CD8-positive, alpha-beta memory T cell (primary cell): Measurements from ENCODE around the gene IL23R. TPM values are rescaled to one million over a fixed set of nuclear protein-coding genes. Genes with fewer than 3 reads are reported as not detected.
A peak's percentile ranks its signal among the peaks of the same experiment; 100 is the strongest.

Experiments
- CTCF ChIA-PET: fragments of 350-600 bp; sonication (Branson Sonifier 250); formaldehyde crosslinking; loops from one replicate; lab custom pipeline; 2021; ENCODE audit warnings: antibody characterized with exemption; lab: Charles Lee
- POLR2A ChIA-PET: fragments of 350-600 bp; sonication (Branson Sonifier 250); formaldehyde crosslinking; loops from one replicate; lab custom pipeline; 2021; ENCODE audit warnings: antibody characterized with exemption; lab: Charles Lee
- DNase-seq, 5 donors: peaks; one replicate each; pipeline versions ENCODE4 v3.0.0 to v3.0.0-alpha.2; 2020 to 2022; ENCODE audit warnings: mixed read lengths in 1 of 5
- H3K27ac ChIP-seq: one replicate; pipeline ENCODE4 v1.7.0; 2013; ENCODE audit warnings: low read depth, mild to moderate bottlenecking, low read length, moderate library complexity
- H3K27me3 ChIP-seq: 2 replicates; pipeline ENCODE4 v1.7.0; 2013; ENCODE audit warnings: low read length, mild to moderate bottlenecking; ENCODE audit not compliant: insufficient read depth, poor library complexity, severe bottlenecking
- H3K36me3 ChIP-seq: 2 replicates; pipeline ENCODE4 v1.7.0; 2013; ENCODE audit warnings: mild to moderate bottlenecking, low read length, moderate library complexity; ENCODE audit not compliant: insufficient read depth
- H3K4me1 ChIP-seq: 2 replicates; pipeline ENCODE4 v1.7.0; 2013; ENCODE audit warnings: mild to moderate bottlenecking, low read length, moderate library complexity; ENCODE audit not compliant: insufficient read depth
- H3K4me3 ChIP-seq: 2 replicates; pipeline ENCODE4 v1.7.0; 2013; ENCODE audit warnings: mild to moderate bottlenecking, low read length
- H3K9me3 ChIP-seq: 2 replicates; pipeline ENCODE4 v1.7.0; 2013; ENCODE audit warnings: mild to moderate bottlenecking, low read length
- H3K27ac Mint-ChIP-seq, 8 donors: one replicate each; pipeline ENCODE4 v1.8.0; 2020 to 2021; ENCODE audit warnings: mixed read lengths in 8 of 8, mild to moderate bottlenecking in 6 of 8, inconsistent platforms in 3 of 8, moderate library complexity in 3 of 8
- H3K27me3 Mint-ChIP-seq, 2 donors: one replicate each; pipeline ENCODE4 v1.8.0; 2020 to 2021; ENCODE audit warnings: mixed read lengths in 2 of 2, mild to moderate bottlenecking in 1 of 2, moderate library complexity in 1 of 2
- H3K36me3 Mint-ChIP-seq, 3 donors: one replicate each; pipeline ENCODE4 v1.8.0; 2020 to 2021; ENCODE audit warnings: mixed read lengths in 3 of 3, inconsistent platforms in 1 of 3, mild to moderate bottlenecking in 1 of 3
- H3K4me1 Mint-ChIP-seq, 3 donors: one replicate each; pipeline ENCODE4 v1.8.0; 2020 to 2021; ENCODE audit warnings: mixed read lengths in 3 of 3, inconsistent platforms in 1 of 3, mild to moderate bottlenecking in 1 of 3
- H3K4me3 Mint-ChIP-seq, 7 donors: one replicate each; pipeline ENCODE4 v1.8.0; 2020 to 2021; ENCODE audit warnings: mixed read lengths in 7 of 7, mild to moderate bottlenecking in 6 of 7, moderate library complexity in 4 of 7, inconsistent platforms in 2 of 7
- H3K9me3 Mint-ChIP-seq, 5 donors: one replicate each; pipeline ENCODE4 v1.8.0; 2020 to 2022; ENCODE audit warnings: mixed read lengths in 5 of 5, mild to moderate bottlenecking in 3 of 5, moderate library complexity in 2 of 5, inconsistent platforms in 1 of 5
- polyA plus RNA-seq: library from polyadenylated mRNA; unstranded; fragments of 300-500 nt; fragmentation: Illumina TruSeq; gene quantifications from one replicate; pipeline ENCODE4 v1.2.3, GENCODE V29; 2021
- total RNA-seq, 2 experiments: library from RNA; stranded (reverse); gene quantifications; one replicate each; pipeline ENCODE4 v1.2.3, GENCODE V29; 2021

The IL23R gene, protein sequence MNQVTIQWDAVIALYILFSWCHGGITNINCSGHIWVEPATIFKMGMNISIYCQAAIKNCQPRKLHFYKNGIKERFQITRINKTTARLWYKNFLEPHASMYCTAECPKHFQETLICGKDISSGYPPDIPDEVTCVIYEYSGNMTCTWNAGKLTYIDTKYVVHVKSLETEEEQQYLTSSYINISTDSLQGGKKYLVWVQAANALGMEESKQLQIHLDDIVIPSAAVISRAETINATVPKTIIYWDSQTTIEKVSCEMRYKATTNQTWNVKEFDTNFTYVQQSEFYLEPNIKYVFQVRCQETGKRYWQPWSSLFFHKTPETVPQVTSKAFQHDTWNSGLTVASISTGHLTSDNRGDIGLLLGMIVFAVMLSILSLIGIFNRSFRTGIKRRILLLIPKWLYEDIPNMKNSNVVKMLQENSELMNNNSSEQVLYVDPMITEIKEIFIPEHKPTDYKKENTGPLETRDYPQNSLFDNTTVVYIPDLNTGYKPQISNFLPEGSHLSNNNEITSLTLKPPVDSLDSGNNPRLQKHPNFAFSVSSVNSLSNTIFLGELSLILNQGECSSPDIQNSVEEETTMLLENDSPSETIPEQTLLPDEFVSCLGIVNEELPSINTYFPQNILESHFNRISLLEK
- total RNA-seq (1 to 10 TPM; 1.6 to 1.7 TPM), polyA plus RNA-seq (9.2 TPM)

DNA sequence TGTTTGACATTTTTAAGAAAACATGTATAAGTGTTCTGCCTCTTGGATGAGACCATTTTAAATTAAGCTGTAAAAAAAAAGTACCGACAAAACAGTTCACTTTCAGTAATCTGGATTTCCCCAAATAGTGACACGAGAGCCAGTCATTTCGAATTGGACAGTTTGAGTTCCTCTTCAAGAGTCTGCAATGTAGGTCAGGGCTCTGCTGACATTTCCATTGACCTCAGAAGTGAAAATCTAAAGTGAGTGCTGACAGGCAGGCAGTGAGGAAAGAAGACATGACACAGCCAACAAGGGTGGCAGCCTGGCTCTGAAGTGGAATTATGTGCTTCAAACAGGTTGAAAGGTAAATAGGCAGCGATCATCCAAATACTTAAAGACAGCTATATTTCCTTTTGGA is at the start of gene IL23R:
IL23R (plus strand) TSS at position 259 of the 400 bp plus-strand sequence. CDS start 1,667 bp downstream, outside the sequence.
- H3K36me3 ChIP-seq: no peaks in the 10 kb centered on the region
- DNase-seq: peak in 3 of 5 donors; percentile 10 to 66 (median 53)
- Mint-ChIP-seq H3K27me3 (peaks cover 3 to 33% of the 10 kb centered on the region in 2 donors), H3K9me3 (no peaks in the 10 kb centered on the region), H3K27ac (peak within 1 kb of the TSS; percentile 30 to 98 (median 94)), H3K36me3 (peaks cover 0 to 12% (median 0%) of the 10 kb centered on the region in 3 donors), H3K4me3 (peak within 1 kb of the TSS in 6 of 7 donors; percentile 74 to 91 (median 90)), H3K4me1 (peaks cover 25 to 36% (median 31%) of the 10 kb centered on the region in 3 donors)
- H3K27ac ChIP-seq: no peak within 1 kb of the TSS
- no peaks in the 10 kb centered on the region for H3K9me3 ChIP-seq
- H3K27me3 ChIP-seq: no peaks in the 10 kb centered on the region
- peaks cover 20% of the 10 kb centered on the region for H3K4me1 ChIP-seq
- H3K4me3 ChIP-seq: no peak within 1 kb of the TSS
- POLR2A ChIA-PET: interaction anchor here (0.6 kb wide), 1 partner anchor 16 kb away, joined by 12 read pairs; no protein-coding TSS in a partner anchor
- CTCF ChIA-PET: interaction anchor here (1.8 to 3.2 kb wide), 2 partner anchors 16 to 17 kb away, joined by 4 to 11 read pairs; no protein-coding TSS in a partner anchor

DNA sequence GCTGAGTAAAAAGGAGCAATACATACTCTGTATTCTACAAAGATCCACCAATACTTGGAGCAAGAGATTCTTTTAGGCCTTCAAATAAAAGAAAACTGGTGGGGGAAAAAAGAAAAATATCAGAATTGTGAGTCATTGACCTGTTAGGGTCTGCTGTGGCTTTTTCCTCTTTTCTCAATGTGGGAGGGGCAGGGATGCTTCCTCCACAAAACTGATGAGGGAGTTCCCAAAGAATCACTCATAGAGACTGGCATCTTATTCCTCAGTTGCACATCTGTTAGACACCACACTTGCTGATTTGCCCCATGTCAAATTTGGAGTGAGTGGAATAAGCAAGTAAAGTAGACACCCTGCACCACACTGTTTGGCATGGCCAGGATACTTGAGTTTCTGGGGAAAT is 48.1 kb upstream of the IL23R start:
- no peaks in the 10 kb centered on the region for H3K4me1 ChIP-seq
- Mint-ChIP-seq H3K4me3 (no peak overlapping the region), H3K27me3 (peaks cover 0 to 6% of the 10 kb centered on the region in 2 donors), H3K9me3 (peaks cover 4 to 5% (median 4%) of the 10 kb centered on the region in 5 donors), H3K27ac (no peak overlapping the region), H3K36me3 (peaks cover 0 to 9% (median 3%) of the 10 kb centered on the region in 3 donors), H3K4me1 (no peaks in the 10 kb centered on the region)
- no peak overlapping the region for H3K4me3 ChIP-seq
- DNase-seq: no peak
- H3K27ac ChIP-seq: no peak overlapping the region
- no peaks in the 10 kb centered on the region for H3K27me3 ChIP-seq
- CTCF ChIA-PET: no interaction called here
- no peaks in the 10 kb centered on the region for H3K9me3 ChIP-seq
- POLR2A ChIA-PET: no interaction called here
- H3K36me3 ChIP-seq: no peaks in the 10 kb centered on the region

DNA sequence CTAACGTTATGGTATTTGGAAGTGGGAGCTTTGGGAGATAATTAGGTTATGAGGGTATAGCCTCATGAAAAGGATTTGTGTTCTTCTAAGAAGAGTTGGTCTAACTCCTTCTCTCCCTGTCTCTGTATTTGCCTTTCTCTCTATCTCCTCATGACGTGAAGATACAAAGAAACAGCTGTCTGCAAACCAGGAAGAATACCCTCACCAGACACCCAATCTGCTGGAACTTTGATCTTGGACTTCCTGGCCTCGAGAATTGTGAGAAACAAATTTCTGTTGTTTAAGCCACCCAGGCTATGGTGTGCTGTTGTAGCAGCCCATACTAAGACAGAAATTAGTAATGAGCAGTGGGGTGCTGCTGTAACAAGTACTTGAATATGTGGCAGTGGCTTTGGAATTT is 47.6 kb upstream of the IL23R start:
- H3K27me3 ChIP-seq: no peaks in the 10 kb centered on the region
- H3K4me3 ChIP-seq: no peak overlapping the region
- H3K4me1 Mint-ChIP-seq: no peaks in the 10 kb centered on the region
- no peak overlapping the region for H3K27ac Mint-ChIP-seq
- no peak overlapping the region for H3K27ac ChIP-seq
- ChIA-PET CTCF (no interaction called here), POLR2A (no interaction called here)
- peaks cover 0 to 5% (median 3%) of the 10 kb centered on the region in 3 donors for H3K36me3 Mint-ChIP-seq
- H3K27me3 Mint-ChIP-seq: peaks cover 0 to 6% of the 10 kb centered on the region in 2 donors
- DNase-seq: no peak
- no peaks in the 10 kb centered on the region for H3K36me3 ChIP-seq
- peaks cover 4 to 5% (median 4%) of the 10 kb centered on the region in 5 donors for H3K9me3 Mint-ChIP-seq
- no peaks in the 10 kb centered on the region for H3K9me3 ChIP-seq
- no peaks in the 10 kb centered on the region for H3K4me1 ChIP-seq
- no peak overlapping the region for H3K4me3 Mint-ChIP-seq

DNA sequence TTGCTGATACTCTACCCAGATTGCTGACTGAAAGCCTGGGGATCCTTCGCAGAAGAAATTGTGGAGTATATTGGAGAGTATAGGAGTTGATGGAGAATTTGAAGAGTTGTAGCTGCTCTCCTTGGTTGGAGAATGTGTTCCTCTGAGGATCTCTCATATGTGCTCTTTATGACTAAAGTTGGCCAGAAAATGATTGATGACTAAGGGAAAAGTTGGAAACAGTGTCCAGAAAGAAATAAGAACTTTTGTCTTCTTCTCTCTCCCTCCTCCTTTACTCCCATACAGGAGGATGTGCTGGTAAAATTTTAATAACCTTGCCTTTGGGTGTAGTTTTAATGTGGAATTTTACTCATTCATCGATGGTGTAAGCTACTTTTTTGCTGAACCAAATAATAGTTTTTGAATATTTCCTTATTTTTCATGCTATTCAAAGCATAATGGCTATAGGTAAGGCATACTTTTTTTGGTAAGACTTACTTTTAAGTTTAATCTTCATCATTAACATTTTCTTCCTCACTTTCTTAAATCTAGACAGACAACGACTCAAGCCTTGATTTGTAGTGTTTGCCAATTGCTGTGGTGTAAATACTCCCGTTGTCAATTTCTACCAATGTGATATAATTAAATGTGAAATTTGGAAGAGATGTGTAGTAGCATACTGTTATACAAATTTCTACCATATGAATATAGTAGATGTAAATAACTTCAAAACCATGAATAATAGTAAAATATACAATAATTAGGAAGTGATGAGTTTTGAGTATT is 45.2 kb upstream of the IL23R start:
- no peak for DNase-seq
- Histone ChIP-seq H3K27ac (no peak overlapping the region), H3K36me3 (no peaks in the 10 kb centered on the region), H3K4me3 (no peak overlapping the region), H3K4me1 (no peaks in the 10 kb centered on the region), H3K27me3 (no peaks in the 10 kb centered on the region), H3K9me3 (no peaks in the 10 kb centered on the region)
- Mint-ChIP-seq H3K36me3 (no peaks in the 10 kb centered on the region), H3K4me3 (no peak overlapping the region), H3K9me3 (no peaks in the 10 kb centered on the region), H3K27me3 (peaks cover 0 to 6% of the 10 kb centered on the region in 2 donors), H3K4me1 (no peaks in the 10 kb centered on the region), H3K27ac (no peak overlapping the region)
- ChIA-PET POLR2A (no interaction called here), CTCF (no interaction called here)

DNA sequence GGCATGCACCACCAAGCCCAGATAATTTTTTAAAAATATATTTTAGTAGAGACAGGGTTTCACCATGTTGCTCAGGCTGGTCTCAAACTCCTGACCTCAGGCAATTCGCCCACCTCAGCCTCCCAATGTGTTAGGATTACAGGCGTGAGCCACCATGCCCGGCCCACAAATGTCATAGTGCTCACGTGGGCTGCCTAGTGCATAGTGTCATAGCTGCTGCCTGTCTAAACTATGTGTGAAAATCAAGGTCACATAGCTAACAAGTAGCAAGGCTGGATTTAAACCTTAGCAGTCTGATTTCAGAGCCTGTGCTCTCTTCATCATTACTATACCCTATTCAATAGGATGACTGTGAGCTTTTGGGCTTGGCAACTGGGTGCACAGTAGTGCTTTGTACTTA is 41.8 kb upstream of the IL23R start:
- Mint-ChIP-seq H3K27ac (no peak overlapping the region), H3K36me3 (no peaks in the 10 kb centered on the region), H3K4me1 (no peaks in the 10 kb centered on the region), H3K9me3 (no peaks in the 10 kb centered on the region), H3K4me3 (no peak overlapping the region), H3K27me3 (peaks cover 0 to 6% of the 10 kb centered on the region in 2 donors)
- Histone ChIP-seq H3K27me3 (no peaks in the 10 kb centered on the region), H3K4me3 (no peak overlapping the region), H3K4me1 (no peaks in the 10 kb centered on the region), H3K9me3 (no peaks in the 10 kb centered on the region), H3K36me3 (no peaks in the 10 kb centered on the region), H3K27ac (no peak overlapping the region)
- no peak for DNase-seq
- POLR2A ChIA-PET: no interaction called here
- CTCF ChIA-PET: interaction anchor here (1.2 kb wide), 1 partner anchor 17 kb away, joined by 3 read pairs; no protein-coding TSS in a partner anchor

DNA sequence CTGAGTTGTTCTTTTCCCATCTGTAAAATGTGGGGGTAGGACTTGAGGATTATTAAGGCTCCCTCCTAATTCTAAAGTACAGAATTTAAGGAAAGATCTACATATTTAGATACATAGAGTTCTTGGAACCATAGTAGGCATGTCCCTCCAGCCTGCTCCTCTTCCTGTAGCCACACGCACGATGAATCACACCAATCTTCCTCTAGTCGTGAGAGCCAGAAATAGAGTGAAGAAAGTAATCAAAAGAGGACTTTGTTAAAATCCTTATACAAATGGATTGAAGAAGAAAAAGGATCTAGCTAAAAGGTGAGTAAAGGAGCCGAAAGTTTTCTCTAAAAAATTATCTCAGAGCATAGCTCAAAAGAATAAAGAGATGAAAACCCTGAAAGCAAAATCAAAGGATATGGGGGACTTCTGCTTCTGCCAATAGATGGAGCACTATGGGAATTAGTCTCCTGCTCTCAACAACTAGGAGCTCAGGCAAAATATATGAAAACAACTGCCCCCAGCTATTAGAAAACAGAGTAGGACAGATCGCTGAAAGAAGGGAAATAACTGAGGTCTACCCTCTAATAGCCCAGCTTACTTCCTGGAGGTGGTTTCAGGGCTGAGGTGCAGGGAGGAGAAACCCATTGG is 40.0 kb upstream of the IL23R start:
- Histone ChIP-seq H3K36me3 (no peaks in the 10 kb centered on the region), H3K9me3 (no peaks in the 10 kb centered on the region), H3K27ac (no peak overlapping the region), H3K4me1 (no peaks in the 10 kb centered on the region), H3K4me3 (no peak overlapping the region), H3K27me3 (no peaks in the 10 kb centered on the region)
- no peaks in the 10 kb centered on the region for H3K27me3 Mint-ChIP-seq
- no peaks in the 10 kb centered on the region for H3K9me3 Mint-ChIP-seq
- DNase-seq: no peak
- H3K27ac Mint-ChIP-seq: no peak overlapping the region
- H3K36me3 Mint-ChIP-seq: no peaks in the 10 kb centered on the region
- ChIA-PET CTCF (interaction anchor here (1.1 to 1.6 kb wide), 2 partner anchors 9 to 15 kb away, joined by 4 to 5 read pairs; partner anchors contain the start of gene C1orf141), POLR2A (no interaction called here)
- H3K4me1 Mint-ChIP-seq: no peaks in the 10 kb centered on the region
- peak overlapping the region in 1 of 7 donors; percentile 80 for H3K4me3 Mint-ChIP-seq

DNA sequence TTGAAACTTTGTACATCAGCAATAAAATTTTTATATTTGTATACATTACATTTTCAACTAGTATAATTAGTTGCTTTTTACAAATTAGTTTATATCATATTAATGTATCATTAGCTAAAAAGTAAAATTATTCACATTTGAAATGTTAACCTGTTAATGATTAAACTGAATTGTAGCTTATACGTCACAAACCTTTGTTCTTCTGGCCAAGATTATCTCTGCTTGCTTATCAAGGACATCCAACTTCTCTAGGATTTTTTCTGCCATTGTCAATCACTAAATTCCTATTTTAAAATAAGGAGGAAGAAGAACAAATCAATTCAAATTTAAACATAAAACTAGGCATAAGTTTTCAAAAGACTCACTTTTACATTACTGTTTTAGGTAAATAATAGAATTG is 39.3 kb upstream of the IL23R start:
- no peaks in the 10 kb centered on the region for H3K4me1 ChIP-seq
- Mint-ChIP-seq H3K36me3 (no peaks in the 10 kb centered on the region), H3K27me3 (no peaks in the 10 kb centered on the region), H3K4me3 (no peak overlapping the region), H3K9me3 (no peaks in the 10 kb centered on the region), H3K27ac (no peak overlapping the region), H3K4me1 (no peaks in the 10 kb centered on the region)
- no peaks in the 10 kb centered on the region for H3K27me3 ChIP-seq
- DNase-seq: no peak
- ChIA-PET POLR2A (no interaction called here), CTCF (interaction anchor here (0.6 to 1.6 kb wide), 3 partner anchors 8 to 142 kb away, joined by 3 to 5 read pairs (median 4); partner anchors contain the start of gene C1orf141)
- no peak overlapping the region for H3K4me3 ChIP-seq
- no peaks in the 10 kb centered on the region for H3K9me3 ChIP-seq
- H3K36me3 ChIP-seq: no peaks in the 10 kb centered on the region
- no peak overlapping the region for H3K27ac ChIP-seq
